A549 (cell line): ENCODE data around the gene PEX5. TPM values are rescaled to one million over a fixed set of nuclear protein-coding genes. Genes with fewer than 3 reads are reported as not detected.

Source experiments
- ATAC-seq, 2 experiments: fragments of 200-7000 bp in 1 of 2; fragments of >200 bp in 1 of 2; cut with Nextera tagmentation in 1 of 2; cut with Tn5 transposase in 1 of 2; 3 replicates each; pipeline versions ENCODE4 v1.8.0 to v1.9.1; 2018 to 2020; ENCODE audit warnings: mild to moderate bottlenecking in 1 of 2, moderate library complexity in 1 of 2
- CTCF ChIA-PET: fragments of 300-600 bp; sonication (Branson Sonifier 250); formaldehyde crosslinking; extraction: SDS; loops from one replicate; lab custom pipeline; 2021; ENCODE audit warnings: antibody characterized with exemption, inconsistent platforms; lab: Yijun Ruan, JAX
- POLR2A ChIA-PET: fragments of 350-600 bp; formaldehyde crosslinking; extraction: SDS; loops from one replicate; lab custom pipeline; 2021; ENCODE audit warnings: antibody characterized with exemption, inconsistent platforms; lab: Yijun Ruan, JAX
- DNase-seq, 2 experiments: peaks; one replicate each; pipeline versions ENCODE4 v3.0.0 to v3.0.0-alpha.2; 2011 to 2016; ENCODE audit warnings: low read depth in 1 of 2, low spot score in 1 of 2
- FAIRE-seq: peaks from 2 replicates; lab custom pipeline; 2011; peaks lifted over from hg19 to GRCh38; lab: Jason Lieb, UNC
- H3K27ac ChIP-seq, 2 experiments: fragments of >200 bp; sonication (Bioruptor Twin); formaldehyde crosslinking; 3 replicates each; pipeline ENCODE4 v1.5.1; 2016 to 2017
- H3K4me1 ChIP-seq: fragments of >200 bp; sonication (Bioruptor Twin); formaldehyde crosslinking; 3 replicates; pipeline ENCODE4 v1.6.1; 2016
- H3K4me2 ChIP-seq: fragments of >200 bp; sonication (Bioruptor Twin); formaldehyde crosslinking; 3 replicates; pipeline ENCODE4 v1.6.1; 2016
- H3K4me3 ChIP-seq: fragments of >200 bp; sonication (Bioruptor Twin); formaldehyde crosslinking; 3 replicates; pipeline ENCODE4 v1.5.1; 2016
- H3K9me3 ChIP-seq: fragments of >200 bp; sonication (Bioruptor Twin); formaldehyde crosslinking; 3 replicates; pipeline ENCODE4 v1.6.1; 2016
- BHLHE40 ChIP-seq: IDR thresholded peaks from 2 replicates; pipeline ENCODE4 v1.6.1; 2012; ENCODE audit warnings: low read depth, low read length, inconsistent platforms
- E2F6 ChIP-seq: IDR thresholded peaks from 2 replicates; pipeline ENCODE4 v1.6.1; 2012; ENCODE audit warnings: low read depth, borderline replicate concordance
- EHMT2 ChIP-seq: fragments of 200-600 bp; sonication (generic); IDR thresholded peaks from 2 replicates; pipeline ENCODE4 v1.6.1; 2016; ENCODE audit warnings: antibody characterized with exemption, low read depth, mild to moderate bottlenecking, moderate library complexity
- ELK1 ChIP-seq: fragments of 150-350 bp; IDR thresholded peaks from 2 replicates; pipeline ENCODE4 v1.6.1; 2014; ENCODE audit warnings: low read depth, mild to moderate bottlenecking, low read length
- FOSL2 ChIP-seq, 2 experiments: fragments of 450-650 bp in 1 of 2; fragments of >200 bp in 1 of 2; sonication (Bioruptor Twin) in 1 of 2; formaldehyde crosslinking; IDR thresholded peaks; 2 replicates each; pipeline versions ENCODE4 v1.5.0 to v1.6.1; 2016 to 2020; ENCODE audit warnings: mild to moderate bottlenecking in 1 of 2, moderate library complexity in 1 of 2
- FOXS1 ChIP-seq: fragments of 250-450 bp; sonication (Bioruptor Pico); IDR thresholded peaks from 2 replicates; pipeline ENCODE4 v1.5.0; 2020; ENCODE audit warnings: mild to moderate bottlenecking, moderate library complexity
- GATA3 ChIP-seq: IDR thresholded peaks from 2 replicates; pipeline ENCODE4 v1.6.1; 2012; ENCODE audit warnings: borderline replicate concordance
- HMGXB4 ChIP-seq: fragments of 250-450 bp; sonication (Bioruptor Pico); IDR thresholded peaks from 2 replicates; pipeline ENCODE4 v1.5.0; 2021; ENCODE audit warnings: mild to moderate bottlenecking, moderate library complexity, borderline replicate concordance
- HOXB13 ChIP-seq: fragments of 250-450 bp; sonication (Bioruptor Pico); IDR thresholded peaks from 2 replicates; pipeline ENCODE4 v1.5.0; 2020; ENCODE audit warnings: low read depth, mild to moderate bottlenecking, moderate library complexity
- JUNB ChIP-seq: fragments of >200 bp; sonication (Bioruptor Twin); formaldehyde crosslinking; IDR thresholded peaks from 2 replicates; pipeline ENCODE4 v1.6.1; 2016
- MAZ ChIP-seq: fragments of 150-350 bp; IDR thresholded peaks from 2 replicates; pipeline ENCODE4 v1.6.1; 2014; ENCODE audit warnings: antibody characterized with exemption, low read depth, low read length, borderline replicate concordance
- NPAS2 ChIP-seq: fragments of 250-450 bp; sonication (Bioruptor Pico); IDR thresholded peaks from 2 replicates; pipeline ENCODE4 v1.8.0; 2022; ENCODE audit warnings: mild to moderate bottlenecking, moderate library complexity, borderline replicate concordance
- POLR2AphosphoS2 ChIP-seq: conservative IDR thresholded peaks from 2 replicates; pipeline ENCODE4 v1.6.1; 2012; ENCODE audit warnings: low read length, improper control_type of control experiment, inconsistent platforms
- RAD21 ChIP-seq, 2 experiments: fragments of >200 bp in 1 of 2; sonication (Bioruptor Twin) in 1 of 2; formaldehyde crosslinking in 1 of 2; IDR thresholded peaks in 1 of 2; conservative IDR thresholded peaks in 1 of 2; 2 replicates in 1 of 2; 3 replicates in 1 of 2; pipeline ENCODE4 v1.6.1; 2012 to 2018; ENCODE audit warnings: inconsistent platforms in 1 of 2
- RFX5 ChIP-seq: fragments of 450-650 bp; IDR thresholded peaks from 2 replicates; pipeline ENCODE4 v1.7.1; 2014; ENCODE audit warnings: antibody characterized with exemption, mild to moderate bottlenecking, moderate library complexity
- SMC3 ChIP-seq: fragments of >200 bp; sonication (Bioruptor Twin); formaldehyde crosslinking; IDR thresholded peaks from 3 replicates; pipeline ENCODE4 v1.6.1; 2018; ENCODE audit warnings: inconsistent platforms
- USF2 ChIP-seq: fragments of 450-650 bp; IDR thresholded peaks from 2 replicates; pipeline ENCODE4 v1.6.1; 2014; ENCODE audit warnings: antibody characterized with exemption
- ZSCAN20 ChIP-seq: fragments of 250-450 bp; sonication (Bioruptor Pico); IDR thresholded peaks from 2 replicates; pipeline ENCODE4 v1.8.0; 2022; ENCODE audit warnings: mild to moderate bottlenecking, moderate library complexity
- WGBS: methylation state at CpG from one replicate; pipeline ENCODE4 v1.1.6; 2017; ENCODE audit errors: missing lambda C conversion rate; 5-methylcytosine and 5-hydroxymethylcytosine counted together
- polyA plus RNA-seq, 4 experiments: library from polyadenylated mRNA; depleted of rRNA in 3 of 4; stranded (reverse); fragments of >200 nt; fragmentation: RNase III in 1 of 4; extraction: RNeasy Plus Mini Kit Qiagen cat#74134 plus additional on column Dnase treatment in 1 of 4; gene quantifications; 2 replicates in 3 of 4; 3 replicates in 1 of 4; pipeline ENCODE4 v1.2.3, GENCODE V29; 2011 to 2017
- TF ChIP-seq, protein P1 (sequence below): IDR thresholded peaks from 2 replicates; pipeline ENCODE4 v1.6.1; 2012
- TF ChIP-seq, protein P2 (sequence below): fragments of >200 bp; sonication (Bioruptor Twin); formaldehyde crosslinking; IDR thresholded peaks from 2 replicates; pipeline ENCODE4 v1.6.1; 2016
- TF ChIP-seq, protein P3 (sequence below): fragments of >200 bp; sonication (Bioruptor Twin); formaldehyde crosslinking; IDR thresholded peaks from 3 replicates; pipeline ENCODE4 v1.5.1; 2016

PEX5 gene
- polyA plus RNA-seq, 2 of the 4 experiments (the other 2 are of a cell fraction): 21.5 to 31.5 TPM

DNA sequence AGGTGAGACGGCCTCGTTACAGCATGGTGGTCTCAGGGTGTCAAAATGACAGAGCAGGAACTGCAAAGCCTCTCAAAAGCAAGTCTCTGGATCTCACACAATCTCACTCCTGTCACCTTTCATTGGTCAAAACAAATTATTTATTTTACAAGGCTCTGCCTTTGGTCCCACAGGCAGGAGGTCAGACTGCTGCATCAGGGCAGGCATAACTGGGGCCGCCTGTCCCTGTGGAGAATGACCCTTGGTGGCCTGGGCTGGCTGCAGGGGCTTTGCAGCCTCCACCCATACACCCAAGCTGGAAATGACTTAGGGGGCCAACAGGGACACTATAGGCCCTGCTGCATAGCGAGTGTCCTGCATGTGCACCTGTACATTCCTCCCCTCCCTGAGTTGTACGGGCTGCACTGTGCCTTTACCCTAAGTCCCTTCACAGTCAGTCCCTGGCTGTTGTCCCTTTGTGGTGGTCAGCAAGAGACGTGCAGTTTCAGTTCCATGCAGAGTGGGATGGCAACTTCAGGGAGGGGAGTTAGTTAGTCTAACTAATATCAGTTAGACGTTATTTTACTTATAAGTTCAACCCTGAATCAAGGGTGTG lies 28.1 kb downstream of the PEX5 start:
- CTCF ChIA-PET: interaction anchor here (1.1 kb wide), 1 partner anchor 243 kb away, joined by 5 read pairs; no protein-coding TSS in a partner anchor
- ATAC-seq: peak; percentile 60 to 63; a peak in 5 of 6 replicates
- Histone ChIP-seq H3K4me1 (no peaks in the 10 kb centered on the region), H3K4me3 (no peak overlapping the region), H3K9me3 (peaks cover 3% of the 10 kb centered on the region; the same call in 2 of the 3 replicates), H3K27ac (no peak overlapping the region)
- WGBS: 36% methylated on average over 7 of the region's 7 CpGs
- TF ChIP-seq FOSL2 (IDR thresholded peaks at IDR 0.05) (no peak), FOSL2 (CRISPR knock-in tag; IDR thresholded peaks at IDR 0.05) (no peak), USF2 (no peak), POLR2AphosphoS2 (no peak), GATA3 (no peak), FOXS1 (no peak), NPAS2 (no peak)
- TF ChIP-seq, protein P1, sequence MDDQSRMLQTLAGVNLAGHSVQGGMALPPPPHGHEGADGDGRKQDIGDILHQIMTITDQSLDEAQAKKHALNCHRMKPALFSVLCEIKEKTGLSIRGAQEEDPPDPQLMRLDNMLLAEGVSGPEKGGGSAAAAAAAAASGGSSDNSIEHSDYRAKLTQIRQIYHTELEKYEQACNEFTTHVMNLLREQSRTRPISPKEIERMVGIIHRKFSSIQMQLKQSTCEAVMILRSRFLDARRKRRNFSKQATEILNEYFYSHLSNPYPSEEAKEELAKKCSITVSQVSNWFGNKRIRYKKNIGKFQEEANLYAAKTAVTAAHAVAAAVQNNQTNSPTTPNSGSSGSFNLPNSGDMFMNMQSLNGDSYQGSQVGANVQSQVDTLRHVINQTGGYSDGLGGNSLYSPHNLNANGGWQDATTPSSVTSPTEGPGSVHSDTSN: no peak
- TF ChIP-seq, protein P2, sequence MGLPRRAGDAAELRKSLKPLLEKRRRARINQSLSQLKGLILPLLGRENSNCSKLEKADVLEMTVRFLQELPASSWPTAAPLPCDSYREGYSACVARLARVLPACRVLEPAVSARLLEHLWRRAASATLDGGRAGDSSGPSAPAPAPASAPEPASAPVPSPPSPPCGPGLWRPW: no peak
- TF ChIP-seq, protein P3, sequence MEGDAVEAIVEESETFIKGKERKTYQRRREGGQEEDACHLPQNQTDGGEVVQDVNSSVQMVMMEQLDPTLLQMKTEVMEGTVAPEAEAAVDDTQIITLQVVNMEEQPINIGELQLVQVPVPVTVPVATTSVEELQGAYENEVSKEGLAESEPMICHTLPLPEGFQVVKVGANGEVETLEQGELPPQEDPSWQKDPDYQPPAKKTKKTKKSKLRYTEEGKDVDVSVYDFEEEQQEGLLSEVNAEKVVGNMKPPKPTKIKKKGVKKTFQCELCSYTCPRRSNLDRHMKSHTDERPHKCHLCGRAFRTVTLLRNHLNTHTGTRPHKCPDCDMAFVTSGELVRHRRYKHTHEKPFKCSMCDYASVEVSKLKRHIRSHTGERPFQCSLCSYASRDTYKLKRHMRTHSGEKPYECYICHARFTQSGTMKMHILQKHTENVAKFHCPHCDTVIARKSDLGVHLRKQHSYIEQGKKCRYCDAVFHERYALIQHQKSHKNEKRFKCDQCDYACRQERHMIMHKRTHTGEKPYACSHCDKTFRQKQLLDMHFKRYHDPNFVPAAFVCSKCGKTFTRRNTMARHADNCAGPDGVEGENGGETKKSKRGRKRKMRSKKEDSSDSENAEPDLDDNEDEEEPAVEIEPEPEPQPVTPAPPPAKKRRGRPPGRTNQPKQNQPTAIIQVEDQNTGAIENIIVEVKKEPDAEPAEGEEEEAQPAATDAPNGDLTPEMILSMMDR: no peak
- TF ChIP-seq, all 56 proteins: peak for 0
- FAIRE-seq: no peak
- POLR2A ChIA-PET: no interaction called here
- no peak for DNase-seq
- no peak overlapping the region for H3K4me2 ChIP-seq

GRCh38 chr12:7219599-7220243 lies 30.2 kb downstream of the PEX5 start:
- Histone ChIP-seq H3K27ac (no peak overlapping the region), H3K4me1 (no peaks in the 10 kb centered on the region), H3K4me3 (no peak overlapping the region)
- CTCF ChIA-PET: interaction anchor here (0.6 to 4.1 kb wide), 26 partner anchors 9 to 1666 kb away, joined by 3 to 50 read pairs (median 3); partner anchors contain the start of gene CD163L1
- TF ChIP-seq BHLHE40 (no peak), RAD21 (conservative IDR thresholded peaks at IDR 0.05 in 1 of 2, IDR thresholded peaks at IDR 0.05 in 1 of 2) (peak; percentile 96 to 99), HMGXB4 (CRISPR knock-in tag) (no peak), ELK1 (no peak), MAZ (no peak), RFX5 (no peak), HOXB13 (CRISPR knock-in tag) (no peak), ZSCAN20 (no peak), JUNB (no peak), E2F6 (no peak), SMC3 (peak; percentile 97), EHMT2 (no peak)
- TF ChIP-seq, protein P3: peak; percentile 93
- TF ChIP-seq, all 56 proteins: peak for 3
- FAIRE-seq (peak; percentile 74), ATAC-seq (peak; percentile 83 to 86; a peak in 5 of 6 replicates), DNase-seq (peak; percentile 47 to 83)
- no peak overlapping the region for H3K4me2 ChIP-seq
- no peaks in the 10 kb centered on the region for H3K9me3 ChIP-seq
- POLR2A ChIA-PET: no interaction called here
- 0% methylated on average over 3 of the region's 3 CpGs for WGBS
